Activated CD4-positive, alpha-beta memory T cell treated with anti-CD3 and anti-CD28 coated beads, Interleukin-2, amount 10 ng/mL, durations not matched to agents 7 days and 5 days (primary cell): Measurements from ENCODE around the gene KLF1. TPM values are rescaled to one million over a fixed set of nuclear protein-coding genes. Genes with fewer than 3 reads are reported as not detected.

Source experiments
- CTCF ChIA-PET: fragments of 350-600 bp; sonication (Branson Sonifier 250); formaldehyde crosslinking; loops from one replicate; lab custom pipeline; 2021; ENCODE audit warnings: antibody characterized with exemption, inconsistent platforms; lab: Charles Lee
- POLR2A ChIA-PET: fragments of 350-600 bp; sonication (Branson Sonifier 250); formaldehyde crosslinking; loops from one replicate; lab custom pipeline; 2021; ENCODE audit warnings: antibody characterized with exemption; lab: Charles Lee
- DNase-seq: peaks from one replicate; pipeline ENCODE4 v3.0.0-alpha.2; 2020
- H3K27ac Mint-ChIP-seq: one replicate; pipeline ENCODE4 v1.8.0; 2021; ENCODE audit warnings: mild to moderate bottlenecking, mixed read lengths
- H3K27me3 Mint-ChIP-seq: one replicate; pipeline ENCODE4 v1.8.0; 2021; ENCODE audit warnings: mixed read lengths
- H3K36me3 Mint-ChIP-seq: one replicate; pipeline ENCODE4 v1.8.0; 2021; ENCODE audit warnings: low read depth, mixed read lengths
- H3K4me1 Mint-ChIP-seq: one replicate; pipeline ENCODE4 v1.8.0; 2021; ENCODE audit warnings: mixed read lengths
- H3K4me3 Mint-ChIP-seq: one replicate; pipeline ENCODE4 v1.8.0; 2021; ENCODE audit warnings: mild to moderate bottlenecking, mixed read lengths
- H3K9me3 Mint-ChIP-seq: one replicate; pipeline ENCODE4 v1.8.0; 2021; ENCODE audit warnings: mixed read lengths
- total RNA-seq, 2 experiments: library from RNA; stranded (reverse); gene quantifications; one replicate each; pipeline ENCODE4 v1.2.3, GENCODE V29; 2021

The KLF1 gene
- total RNA-seq, 2 experiments from 2014 or later: 0.13 to 0.20 TPM

DNA sequence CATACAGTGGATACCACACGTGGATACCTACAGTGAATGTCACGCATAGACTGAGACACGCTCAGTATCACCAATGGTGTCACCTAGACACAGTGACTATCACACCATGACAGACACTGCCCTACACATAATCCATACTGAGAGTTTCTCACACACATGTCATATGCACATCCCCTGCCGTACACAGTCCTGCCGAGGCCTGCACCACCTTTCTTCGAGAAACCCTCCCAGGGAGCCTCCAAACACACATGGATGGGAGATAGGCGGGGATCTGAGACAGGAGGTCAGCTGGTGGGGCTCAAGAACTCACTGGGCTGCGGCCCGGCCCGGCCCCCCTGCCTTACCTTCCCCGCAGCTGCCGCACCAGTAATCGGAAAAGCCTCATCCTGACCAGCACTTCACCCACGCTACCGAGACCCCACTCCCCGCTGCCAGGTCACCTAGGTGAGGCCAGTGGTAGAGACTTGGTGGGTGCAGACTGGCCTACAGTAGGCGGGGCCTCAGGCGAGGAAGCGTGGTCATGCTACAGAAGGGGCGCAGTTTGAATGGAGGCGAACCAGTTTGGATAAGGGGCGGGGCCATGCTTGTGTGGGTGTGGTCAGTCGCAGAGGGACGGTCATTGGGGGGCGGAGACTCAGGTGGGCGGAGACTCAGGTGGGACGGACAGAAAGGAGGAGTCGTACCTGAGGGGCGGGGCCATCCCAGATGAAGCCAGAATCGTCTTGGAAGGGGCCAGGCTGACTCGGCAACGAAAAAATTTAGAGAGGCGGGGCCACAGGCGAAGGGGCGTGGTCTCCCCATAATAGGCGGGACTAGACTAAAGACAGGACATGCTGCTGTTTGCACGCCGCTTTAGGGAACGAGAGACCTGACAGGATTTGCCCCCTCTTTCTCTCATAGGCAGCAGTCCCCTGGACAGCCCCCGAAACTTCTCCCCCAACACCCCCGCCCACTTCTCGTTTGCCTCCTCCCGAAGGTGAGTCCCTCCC, 46.6 kb downstream of the KLF1 start:
- Mint-ChIP-seq H3K27ac (no peak overlapping the region), H3K9me3 (no peaks in the 10 kb centered on the region), H3K4me3 (peak overlapping the region; percentile 24), H3K4me1 (peaks cover 32% of the 10 kb centered on the region), H3K36me3 (no peaks in the 10 kb centered on the region), H3K27me3 (peaks cover 67% of the 10 kb centered on the region)
- POLR2A ChIA-PET: no interaction called here
- peak; percentile 64 for DNase-seq
- CTCF ChIA-PET: no interaction called here

DNA sequence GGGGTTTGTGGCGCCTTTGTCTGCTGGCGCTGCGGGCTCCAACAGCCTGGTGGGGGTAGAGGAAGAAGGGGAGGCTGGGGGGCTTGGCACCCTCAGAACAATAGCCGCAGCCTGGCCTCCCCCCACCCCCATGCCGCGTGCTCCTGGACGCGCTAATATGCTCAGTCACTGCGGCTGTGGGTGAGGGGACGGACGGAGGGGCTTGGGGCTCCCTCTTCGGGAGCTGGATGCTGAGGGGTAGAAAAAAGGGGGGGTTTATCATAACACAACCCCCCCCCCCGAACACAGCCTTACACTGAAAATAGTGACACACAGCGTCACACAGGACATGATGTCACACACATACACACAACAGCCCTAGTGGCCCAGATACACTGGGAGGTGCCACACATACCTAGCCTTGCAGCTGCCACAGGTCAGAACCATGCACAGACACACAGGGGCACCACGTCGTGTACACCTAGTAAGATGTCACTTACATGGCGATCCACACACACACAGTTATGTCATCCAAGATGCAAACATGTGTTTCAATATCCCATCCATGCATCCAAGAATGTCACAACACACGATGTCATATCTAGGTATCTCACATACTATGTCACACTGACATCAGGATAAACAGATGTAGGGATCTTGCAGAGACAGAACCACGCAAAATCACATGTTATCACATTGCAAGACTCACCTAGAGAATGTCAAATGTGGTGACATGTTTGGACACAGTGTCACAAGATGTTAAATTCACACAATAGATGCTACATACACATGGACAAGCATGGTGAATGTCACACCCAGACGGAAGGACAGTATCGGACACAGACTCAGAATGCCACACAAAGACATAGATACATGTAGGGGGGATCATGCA, 47.9 kb downstream of the KLF1 start:
- ChIA-PET CTCF (interaction anchor here (0.8 kb wide), 1 partner anchor 74 kb away, joined by 3 read pairs; no protein-coding TSS in a partner anchor), POLR2A (interaction anchor here (1.0 kb wide), 1 partner anchor 61 kb away, joined by 3 read pairs; no protein-coding TSS in a partner anchor)
- H3K27ac Mint-ChIP-seq: no peak overlapping the region
- no peaks in the 10 kb centered on the region for H3K36me3 Mint-ChIP-seq
- peak; percentile 39 for DNase-seq
- H3K9me3 Mint-ChIP-seq: no peaks in the 10 kb centered on the region
- peaks cover 74% of the 10 kb centered on the region for H3K27me3 Mint-ChIP-seq
- peaks cover 40% of the 10 kb centered on the region for H3K4me1 Mint-ChIP-seq
- peak overlapping the region; percentile 51 for H3K4me3 Mint-ChIP-seq

DNA sequence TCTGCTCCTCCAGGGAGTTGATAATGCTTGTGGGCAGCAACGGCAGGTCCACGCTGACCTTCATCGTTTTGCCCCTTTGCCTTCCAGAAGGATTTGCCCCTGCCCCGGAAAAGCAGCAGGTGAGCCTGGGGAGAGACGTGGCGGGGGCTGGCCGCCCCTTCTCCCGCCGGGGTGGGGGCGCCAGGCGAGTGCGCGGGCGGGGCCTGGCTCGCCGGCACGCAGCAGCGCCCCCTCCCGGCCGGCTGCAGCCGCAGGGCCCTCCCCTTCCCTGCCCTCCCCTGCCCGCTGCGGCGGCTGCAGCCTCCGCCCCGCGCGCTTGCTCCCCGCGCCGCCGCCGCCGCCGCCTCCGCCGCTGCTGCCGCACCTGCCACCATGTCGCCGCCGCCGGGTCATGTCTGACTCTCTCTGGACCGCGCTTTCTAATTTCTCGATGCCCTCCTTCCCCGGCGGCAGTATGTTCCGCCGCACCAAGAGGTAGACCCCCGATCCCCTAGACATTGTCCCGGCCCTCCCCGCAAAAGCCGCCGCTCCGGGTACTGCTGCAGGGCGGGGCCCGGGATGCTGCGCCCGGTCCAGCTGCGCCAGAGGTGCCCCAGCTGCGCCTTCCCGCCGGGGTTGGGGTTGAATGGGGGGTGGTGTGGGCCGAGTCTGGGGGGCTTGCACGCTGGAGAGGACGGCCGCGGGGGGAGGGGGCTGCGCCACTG, 48.7 kb downstream of the KLF1 start, which contains the start of gene MAST1:
Gene MAST1, plus strand, starts transcription at position 334 of the 704 bp plus-strand sequence. Its CDS starts 58 bp downstream, at position 392.
- DNase-seq: peak; percentile 61
- Mint-ChIP-seq H3K27me3 (peaks cover 76% of the 10 kb centered on the region), H3K36me3 (no peaks in the 10 kb centered on the region), H3K4me3 (peak within 1 kb of the TSS; percentile 51), H3K4me1 (peaks cover 41% of the 10 kb centered on the region), H3K27ac (no peak within 1 kb of the TSS), H3K9me3 (no peaks in the 10 kb centered on the region)
- ChIA-PET POLR2A (interaction anchor here (1.0 kb wide), 1 partner anchor 60 kb away, joined by 3 read pairs; no protein-coding TSS in a partner anchor), CTCF (interaction anchor here (1.8 kb wide), 1 partner anchor 9 kb away, joined by 15 read pairs; no protein-coding TSS in a partner anchor)

DNA sequence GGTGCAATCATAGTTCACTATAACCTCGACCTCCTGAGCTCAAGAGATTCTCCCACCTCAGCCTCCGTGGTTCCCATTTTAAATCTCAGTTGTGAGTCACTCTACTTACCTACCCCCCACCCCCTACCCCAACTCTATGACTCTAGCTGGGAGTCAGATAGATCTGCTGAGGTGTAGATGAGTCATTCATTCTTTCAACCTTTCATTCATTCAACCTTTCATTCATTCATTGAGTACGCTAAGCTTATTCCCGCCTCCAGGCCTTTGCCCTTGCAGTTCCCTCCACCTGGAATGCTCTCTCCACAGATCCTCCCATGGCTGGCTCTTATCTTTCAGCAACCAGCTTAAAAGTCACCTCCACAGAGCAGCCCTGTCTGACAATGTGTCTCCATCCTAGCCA, 49.8 kb downstream of the KLF1 start:
- POLR2A ChIA-PET: interaction anchor here (0.7 to 1.2 kb wide), 2 partner anchors 9 to 35 kb away, joined by 3 read pairs; partner anchors contain the start of genes PRDX2 and THSD8
- DNase-seq: no peak
- Mint-ChIP-seq H3K4me3 (no peak overlapping the region), H3K27ac (no peak overlapping the region), H3K9me3 (no peaks in the 10 kb centered on the region), H3K27me3 (peaks cover 77% of the 10 kb centered on the region), H3K4me1 (peaks cover 50% of the 10 kb centered on the region), H3K36me3 (no peaks in the 10 kb centered on the region)
- CTCF ChIA-PET: interaction anchor here (0.7 to 1.8 kb wide), 5 partner anchors 10 to 77 kb away, joined by 3 to 15 read pairs (median 3); no protein-coding TSS in a partner anchor

DNA sequence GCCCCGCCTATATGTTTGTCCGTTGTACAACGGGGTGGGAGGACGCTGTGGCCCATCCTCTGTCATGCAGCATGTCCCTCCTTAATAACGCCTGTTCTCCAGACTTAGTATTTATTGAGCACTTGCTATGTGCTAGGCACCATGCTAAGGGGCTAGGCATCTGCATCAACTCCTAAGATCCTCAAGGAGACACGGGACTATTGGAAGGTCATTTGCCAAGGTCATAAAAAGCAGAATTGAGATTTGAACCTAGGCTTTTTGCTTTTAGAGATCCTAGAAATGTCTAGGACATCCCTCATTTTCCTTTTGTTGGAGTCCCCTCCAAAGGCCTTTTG, 50.5 kb downstream of the KLF1 start:
- no peaks in the 10 kb centered on the region for H3K36me3 Mint-ChIP-seq
- peaks cover 78% of the 10 kb centered on the region for H3K27me3 Mint-ChIP-seq
- no peaks in the 10 kb centered on the region for H3K9me3 Mint-ChIP-seq
- H3K4me1 Mint-ChIP-seq: peaks cover 53% of the 10 kb centered on the region
- POLR2A ChIA-PET: interaction anchor here (0.7 to 1.2 kb wide), 2 partner anchors 10 to 34 kb away, joined by 3 read pairs; partner anchors contain the start of genes PRDX2 and THSD8
- H3K4me3 Mint-ChIP-seq: no peak overlapping the region
- CTCF ChIA-PET: interaction anchor here (1.2 to 1.8 kb wide), 3 partner anchors 11 to 76 kb away, joined by 3 to 15 read pairs (median 4); no protein-coding TSS in a partner anchor
- no peak for DNase-seq
- peak overlapping the region; percentile 2 for H3K27ac Mint-ChIP-seq

DNA sequence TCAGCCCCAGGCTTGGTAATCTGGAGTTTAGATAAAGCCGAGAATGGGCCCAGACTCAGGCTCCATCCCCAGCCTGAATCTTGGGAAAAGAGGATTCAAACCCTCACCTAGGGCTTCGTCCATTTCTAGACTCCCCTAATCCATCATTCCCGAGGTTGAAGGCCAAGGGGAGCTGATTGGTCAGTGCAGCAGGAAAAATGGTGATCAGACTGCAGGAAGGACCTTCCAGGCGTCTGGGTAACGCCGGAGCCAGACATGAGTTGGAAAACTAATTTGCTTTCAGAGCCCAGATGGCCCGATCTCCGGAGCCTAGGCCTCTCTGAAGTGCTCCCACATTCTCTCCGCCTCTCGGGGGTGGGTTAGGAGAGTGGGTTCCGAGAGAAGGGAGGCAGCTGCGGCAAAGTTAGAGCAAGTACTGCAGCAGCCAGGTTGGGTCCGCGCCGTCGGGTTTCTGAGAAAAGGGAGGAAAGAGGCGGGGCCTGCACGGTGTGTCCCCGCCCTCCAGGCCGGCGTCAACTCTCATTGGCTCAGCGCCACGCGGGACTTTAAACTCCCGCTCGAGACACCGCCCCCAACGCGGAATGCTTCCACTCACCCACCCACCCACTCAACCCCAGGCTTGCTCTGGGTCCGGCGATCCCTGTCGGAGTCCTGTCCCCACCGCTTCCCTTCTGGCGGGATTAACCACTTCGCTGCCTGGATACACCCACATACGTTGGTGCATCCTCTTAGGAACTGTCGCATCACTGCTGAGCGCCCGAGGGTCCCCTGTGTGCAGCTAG, 51.8 kb downstream of the KLF1 start:
- Mint-ChIP-seq H3K27me3 (peaks cover 74% of the 10 kb centered on the region), H3K36me3 (no peaks in the 10 kb centered on the region), H3K9me3 (no peaks in the 10 kb centered on the region), H3K27ac (no peak overlapping the region), H3K4me3 (peak overlapping the region; percentile 17), H3K4me1 (peaks cover 40% of the 10 kb centered on the region)
- CTCF ChIA-PET: interaction anchor here (0.6 to 1.0 kb wide), 6 partner anchors 10 to 1491 kb away, joined by 3 to 6 read pairs (median 3); partner anchors contain the start of gene RNASEH2A
- POLR2A ChIA-PET: no interaction called here
- peak; percentile 35 for DNase-seq

DNA sequence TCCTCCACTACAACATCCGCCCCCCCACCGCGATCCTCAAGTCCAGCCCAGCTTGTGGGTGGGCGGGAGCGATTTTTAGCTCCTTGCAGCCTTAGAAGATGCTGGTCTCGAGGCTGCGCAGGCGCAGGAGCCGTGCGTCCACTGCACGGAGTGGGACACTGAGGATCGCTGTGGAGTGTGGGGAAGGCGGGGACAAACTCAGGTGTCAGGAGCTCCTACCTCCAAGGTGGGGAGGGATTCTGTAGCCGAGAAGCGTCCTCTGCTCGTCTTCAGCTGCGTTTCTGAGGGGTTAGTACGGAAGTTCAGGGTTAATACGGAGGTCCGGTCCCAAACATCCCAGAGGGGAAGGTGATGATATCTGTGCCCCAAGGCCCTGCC, 52.4 kb downstream of the KLF1 start, which contains the start of gene RTBDN:
Gene RTBDN, minus strand, starts transcription at position 14 of the 378 bp plus-strand sequence. CDS start 4,600 bp downstream, outside the sequence.
- Mint-ChIP-seq H3K4me1 (peaks cover 35% of the 10 kb centered on the region), H3K4me3 (peak within 1 kb of the TSS; percentile 17), H3K36me3 (no peaks in the 10 kb centered on the region), H3K9me3 (no peaks in the 10 kb centered on the region), H3K27me3 (peaks cover 73% of the 10 kb centered on the region), H3K27ac (no peak within 1 kb of the TSS)
- CTCF ChIA-PET: interaction anchor here (0.6 to 0.9 kb wide), 3 partner anchors 10 to 1490 kb away, joined by 3 read pairs; partner anchors contain the start of gene RNASEH2A
- POLR2A ChIA-PET: no interaction called here
- DNase-seq: no peak

Other genes with a start within 250 kb of the KLF1 start
- 100 to 1,000 TPM; 146 to 150 TPM for gene MAN2B1, start 220.5 kb downstream of the KLF1 start, total RNA-seq
- gene WDR83, start 220.4 kb downstream of the KLF1 start, total RNA-seq: 10 to 100 TPM; 16.9 to 21.3 TPM
- gene DHPS, start 205.3 kb downstream of the KLF1 start, total RNA-seq: 100 to 1,000 TPM; 106 to 113 TPM
- gene GNG14, start 199.2 kb downstream of the KLF1 start, total RNA-seq: not detected
- 1 to 10 TPM; 5.2 to 5.3 TPM for gene FBXW9, start 190.6 kb downstream of the KLF1 start, total RNA-seq
- gene TNPO2, start 163.3 kb downstream of the KLF1 start, total RNA-seq: 10 to 100 TPM; 61.6 to 65.9 TPM
- gene TRIR, start 152.5 kb downstream of the KLF1 start, total RNA-seq: 100 to 1,000 TPM; 205 TPM
- 10 to 100 TPM; 61.8 to 62.9 TPM for gene GET3, start 149.7 kb downstream of the KLF1 start, total RNA-seq
- not detected for gene BEST2, start 135.4 kb downstream of the KLF1 start, total RNA-seq
- 10 to 100 TPM; 17.0 to 17.8 TPM for gene HOOK2, start 111.6 kb downstream of the KLF1 start, total RNA-seq
- 100 to 1,000 TPM; 197 TPM for gene JUNB, start 95.7 kb downstream of the KLF1 start, total RNA-seq
- gene PRDX2, start 85.4 kb downstream of the KLF1 start, total RNA-seq: 100 to 1,000 TPM; 234 to 240 TPM
- gene THSD8, start 85.1 kb downstream of the KLF1 start, total RNA-seq: 10 to 100 TPM; 19.2 to 25.5 TPM
- 10 to 100 TPM; 34.8 to 38.4 TPM for gene RNASEH2A, start 80.6 kb downstream of the KLF1 start, total RNA-seq
- gene RTBDN, start 52.6 kb downstream of the KLF1 start, total RNA-seq: not detected
- gene MAST1, start 48.7 kb downstream of the KLF1 start, total RNA-seq: 1 to 10 TPM; 1.1 to 2.1 TPM
- 10 to 100 TPM; 37.6 to 39.3 TPM for gene DNASE2, start 5.8 kb downstream of the KLF1 start, total RNA-seq
- gene GCDH, start 4.0 kb upstream of the KLF1 start, total RNA-seq: 10 to 100 TPM; 23.3 to 25.1 TPM
- 1 to 10 TPM; 3.9 to 4.9 TPM for gene SYCE2, start 32.1 kb upstream of the KLF1 start, total RNA-seq
- 10 to 100 TPM; 72.4 to 74.9 TPM for gene FARSA, start 46.5 kb upstream of the KLF1 start, total RNA-seq
- 100 to 1,000 TPM; 640 to 660 TPM for gene CALR, start 51.4 kb upstream of the KLF1 start, total RNA-seq
- 100 to 1,000 TPM; 119 to 123 TPM for gene RAD23A, start 58.7 kb upstream of the KLF1 start, total RNA-seq
- gene GADD45GIP1, start 70.0 kb upstream of the KLF1 start, total RNA-seq: 10 to 100 TPM; 17.5 to 18.4 TPM
- gene DAND5, start 82.4 kb upstream of the KLF1 start, total RNA-seq: under 1 TPM; 0.13 to 0.15 TPM
- gene NFIX, start 108.3 kb upstream of the KLF1 start, total RNA-seq: under 1 TPM in 1 of 2 experiments, not detected in 1; 0.05 TPM
- gene LYL1, start 215.7 kb upstream of the KLF1 start, total RNA-seq: 1 to 10 TPM; 5.7 to 6.2 TPM
- gene TRMT1, start 229.5 kb upstream of the KLF1 start, total RNA-seq: 10 to 100 TPM; 29.4 to 29.7 TPM
- 10 to 100 TPM; 74.5 to 82.2 TPM for gene NACC1, start 231.1 kb upstream of the KLF1 start, total RNA-seq